NCI-H2196 treated with DMSO at 0.1 percent for 48 hours (cell line): Measurements from ENCODE around the gene LUC7L2.
"Not testable (repeated sequence)": the region's sequence is repeated elsewhere in the genome, so short reads cannot be mapped to it uniquely, and the experiment has no call there.

Experiments
- DNase-seq: peaks from one replicate; lab custom pipeline; 2025; ENCODE audit not compliant: unreplicated experiment; lab: John Stamatoyannopoulos, UW

LUC7L2 gene

GRCh38 chr7:139396323-139396951, 36.7 kb downstream of the LUC7L2 start:
- DNase-seq: no peak

- no peak for DNase-seq
These were observed 37.5 kb downstream of the LUC7L2 start for GRCh38 chr7:139397192-139397591.

GRCh38 chr7:139403601-139404000, 43.9 kb downstream of the LUC7L2 start:
- DNase-seq: no peak

GRCh38 chr7:139407555-139407954, 47.9 kb downstream of the LUC7L2 start:
- DNase-seq: no peak

GRCh38 chr7:139414743-139415402, 55.2 kb downstream of the LUC7L2 start:
- DNase-seq: not testable (repeated sequence)

- DNase-seq: no peak
These were observed 56.7 kb downstream of the LUC7L2 start for GRCh38 chr7:139416405-139416804.

- no peak for DNase-seq
These were observed 57.8 kb downstream of the LUC7L2 start for GRCh38 chr7:139417478-139417877.

GRCh38 chr7:139421123-139421522, 61.4 kb downstream of the LUC7L2 start:
- no peak for DNase-seq

GRCh38 chr7:139422126-139422525, 62.4 kb downstream of the LUC7L2 start:
- DNase-seq: no peak

- DNase-seq: no peak
These were observed 63.4 kb downstream of the LUC7L2 start for GRCh38 chr7:139423091-139423490.

- no peak for DNase-seq
These were observed 64.3 kb downstream of the LUC7L2 start for GRCh38 chr7:139424004-139424403.

- DNase-seq: not testable (repeated sequence)
These were observed 66.0 kb downstream of the LUC7L2 start for GRCh38 chr7:139425701-139426100.

- peak; percentile 16 for DNase-seq
These were observed 66.7 kb downstream of the LUC7L2 start for GRCh38 chr7:139426258-139427028.

GRCh38 chr7:139427029-139427420, 67.3 kb downstream of the LUC7L2 start:
- no peak for DNase-seq

GRCh38 chr7:139427788-139428187, 68.1 kb downstream of the LUC7L2 start:
- no peak for DNase-seq

- DNase-seq: not testable (repeated sequence)
These were observed 70.0 kb downstream of the LUC7L2 start for GRCh38 chr7:139429735-139430134.

- no peak for DNase-seq
These were observed 70.7 kb downstream of the LUC7L2 start for GRCh38 chr7:139430443-139430842.

- DNase-seq: no peak
These were observed 71.3 kb downstream of the LUC7L2 start for GRCh38 chr7:139431010-139431409.

- no peak for DNase-seq
These were observed 71.8 kb downstream of the LUC7L2 start for GRCh38 chr7:139431459-139431858.

GRCh38 chr7:139436806-139437205, 77.1 kb downstream of the LUC7L2 start:
- no peak for DNase-seq

- no peak for DNase-seq
These were observed 79.7 kb downstream of the LUC7L2 start for GRCh38 chr7:139439375-139439774.

- no peak for DNase-seq
These were observed 82.3 kb downstream of the LUC7L2 start for GRCh38 chr7:139441961-139442360.
